GM23338 (cell line): ENCODE measurements around the gene PDXK. TPM values are rescaled to one million over a fixed set of nuclear protein-coding genes. Genes with fewer than 3 reads are reported as not detected.

Experiments used
- ATAC-seq: fragments of 200-7000 bp; cut with Tn5 transposase; 3 replicates; pipeline ENCODE4 v1.9.1; 2020
- DNase-seq: peaks from one replicate; pipeline ENCODE4 v3.0.0-alpha.2; 2015; ENCODE audit warnings: low spot score
- H2AFZ ChIP-seq: fragments of 200-600 bp; sonication (generic); 2 replicates; pipeline ENCODE4 v1.8.0; 2016; ENCODE audit warnings: antibody characterized with exemption, mild to moderate bottlenecking, moderate library complexity
- H3F3A ChIP-seq: fragments of 200-600 bp; sonication (generic); replicated peaks from 2 replicates; pipeline ENCODE4 v1.8.0; 2017; ENCODE audit warnings: antibody characterized with exemption, mixed run types, low read depth
- H3K27ac ChIP-seq: fragments of 200-600 bp; sonication (generic); 2 replicates; pipeline ENCODE4 v1.6.1; 2016; ENCODE audit warnings: low read depth
- H3K27me3 ChIP-seq: fragments of 200-600 bp; sonication (generic); 2 replicates; pipeline ENCODE4 v1.8.0; 2016; ENCODE audit warnings: mild to moderate bottlenecking, mixed run types, moderate library complexity; ENCODE audit not compliant: insufficient read depth
- H3K36me3 ChIP-seq: fragments of 200-600 bp; sonication (generic); 2 replicates; pipeline ENCODE4 v1.8.0; 2016; ENCODE audit warnings: mild to moderate bottlenecking; ENCODE audit not compliant: insufficient read depth
- H3K4me1 ChIP-seq: fragments of 200-600 bp; sonication (generic); 2 replicates; pipeline ENCODE4 v1.8.0; 2016; ENCODE audit warnings: mild to moderate bottlenecking, moderate library complexity; ENCODE audit not compliant: insufficient read depth
- H3K4me2 ChIP-seq: fragments of 200-600 bp; sonication (generic); 2 replicates; pipeline ENCODE4 v1.7.1; 2017; ENCODE audit warnings: mixed run types
- H3K4me3 ChIP-seq: fragments of 200-600 bp; sonication (generic); 2 replicates; pipeline ENCODE4 v1.6.1; 2016; ENCODE audit warnings: mixed run types
- H3K79me2 ChIP-seq: fragments of 200-600 bp; sonication (generic); replicated peaks from 2 replicates; pipeline ENCODE4 v1.8.0; 2017; ENCODE audit warnings: mild to moderate bottlenecking; ENCODE audit not compliant: insufficient read depth
- H3K9me2 ChIP-seq: fragments of 200-600 bp; sonication (generic); 2 replicates; pipeline ENCODE4 v1.8.0; 2017; ENCODE audit not compliant: insufficient read depth
- H4K20me1 ChIP-seq: fragments of 200-600 bp; sonication (generic); replicated peaks from 2 replicates; pipeline ENCODE4 v1.8.0; 2017; ENCODE audit warnings: mild to moderate bottlenecking; ENCODE audit not compliant: insufficient read depth
- H3K27ac Mint-ChIP-seq: 2 replicates; pipeline ENCODE4 v1.8.0; 2020; ENCODE audit warnings: inconsistent platforms, mild to moderate bottlenecking, moderate library complexity, mixed read lengths
- H3K27me3 Mint-ChIP-seq: 3 replicates; pipeline ENCODE4 v1.8.0; 2022; ENCODE audit warnings: low read depth, mild to moderate bottlenecking, moderate library complexity, mixed read lengths, inconsistent platforms; ENCODE audit not compliant: insufficient read depth, poor library complexity
- H3K36me3 Mint-ChIP-seq: 3 replicates; pipeline ENCODE4 v1.8.0; 2021; ENCODE audit warnings: low read depth, mild to moderate bottlenecking, inconsistent platforms, moderate library complexity, mixed read lengths
- H3K4me1 Mint-ChIP-seq: 3 replicates; pipeline ENCODE4 v1.8.0; 2020; ENCODE audit warnings: mild to moderate bottlenecking, inconsistent platforms, mixed read lengths
- H3K4me3 Mint-ChIP-seq: 3 replicates; pipeline ENCODE4 v1.8.0; 2021; ENCODE audit warnings: moderate library complexity, mild to moderate bottlenecking, inconsistent platforms, mixed read lengths
- H3K9me3 Mint-ChIP-seq: 3 replicates; pipeline ENCODE4 v1.8.0; 2020; ENCODE audit warnings: moderate library complexity, mild to moderate bottlenecking, inconsistent platforms, mixed read lengths
- CTCF ChIP-seq, 2 experiments: fragments of 200-600 bp in 1 of 2; sonication (generic) in 1 of 2; conservative IDR thresholded peaks; 2 replicates each; pipeline versions ENCODE4 v1.5.1 to v1.6.1; 2016 to 2017; ENCODE audit warnings: antibody characterized with exemption in 2 of 2, low read depth in 2 of 2, mild to moderate bottlenecking in 2 of 2, moderate library complexity in 1 of 2
- ETS1 ChIP-seq: IDR thresholded peaks from 2 replicates; pipeline ENCODE4 v1.6.1; 2016; ENCODE audit warnings: antibody characterized with exemption
- EZH2phosphoT487 ChIP-seq: fragments of 200-600 bp; sonication (generic); IDR thresholded peaks from one replicate; pipeline ENCODE4 v1.8.1; 2018; ENCODE audit warnings: antibody characterized with exemption; ENCODE audit not compliant: unreplicated experiment
- NANOG ChIP-seq: IDR thresholded peaks from 2 replicates; pipeline ENCODE4 v1.6.1; 2016; ENCODE audit warnings: antibody characterized with exemption, borderline replicate concordance
- POLR2AphosphoS5 ChIP-seq: IDR thresholded peaks from 2 replicates; pipeline ENCODE4 v1.6.1; 2016; ENCODE audit warnings: antibody characterized with exemption, low read depth
- STAT1 ChIP-seq: IDR thresholded peaks from one replicate; pipeline ENCODE4 v1.6.1; 2016; ENCODE audit warnings: antibody characterized with exemption; ENCODE audit not compliant: unreplicated experiment
- ZNF114 ChIP-seq: fragments of 250-450 bp; sonication (Bioruptor Pico); IDR thresholded peaks from 2 replicates; pipeline ENCODE4 v1.5.0; 2020; ENCODE audit warnings: mild to moderate bottlenecking, moderate library complexity
- ZNF331 ChIP-seq: fragments of 250-450 bp; sonication (Bioruptor Pico); IDR thresholded peaks from 2 replicates; pipeline ENCODE4 v1.5.0; 2020; ENCODE audit warnings: low read depth, mild to moderate bottlenecking, moderate library complexity
- ZNF462 ChIP-seq: fragments of 250-450 bp; sonication (Bioruptor Pico); IDR thresholded peaks from 2 replicates; pipeline ENCODE4 v1.5.0; 2020; ENCODE audit warnings: mild to moderate bottlenecking, moderate library complexity
- polyA plus RNA-seq: library from polyadenylated mRNA; unstranded; fragments of >200 nt; fragmentation: Nextera tagmentation; extraction: Ambion mirVana; gene quantifications from 2 replicates; pipeline ENCODE4 v1.2.1, GENCODE V29; 2016
- total RNA-seq: library from RNA; depleted of rRNA; stranded (reverse); fragments of >200 nt; shearing (Covaris generic); gene quantifications from 2 replicates; pipeline ENCODE4 v1.2.3, GENCODE V29; 2014

PDXK gene
- total and polyA plus RNA-seq, 2 experiments from 2014 or later: 53.2 to 66.3 TPM

DNA sequence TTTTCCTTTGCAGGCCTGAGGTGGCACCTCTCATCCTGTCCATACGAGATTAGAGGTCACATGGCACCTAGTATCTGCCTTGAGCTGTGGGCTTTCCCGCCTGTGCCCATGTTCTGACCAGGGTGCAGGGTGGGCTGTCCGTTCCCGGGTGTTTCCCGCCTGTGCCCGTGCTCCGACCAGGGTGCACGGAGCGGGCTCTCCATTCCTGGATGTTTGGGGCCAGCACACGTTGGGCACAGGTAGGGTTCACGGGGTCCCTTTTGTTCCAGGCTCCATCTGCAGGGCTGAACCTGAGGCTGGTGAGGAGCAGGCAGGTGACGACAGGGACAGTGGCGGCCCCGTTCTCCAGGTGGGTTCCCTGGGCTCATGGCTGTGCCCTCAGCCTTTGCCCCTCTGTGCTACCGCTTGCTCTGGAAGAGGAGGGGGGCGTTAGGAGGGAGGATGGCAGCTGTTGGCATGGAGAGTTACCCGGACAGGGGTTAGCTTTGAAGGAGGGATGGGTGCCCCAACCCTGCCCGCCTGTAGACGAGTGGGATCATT, 80.4 kb downstream of the PDXK start (continued):
- TF ChIP-seq EZH2phosphoT487 (no peak), STAT1 (no peak), ZNF114 (CRISPR knock-in tag) (no peak), CTCF (conservative IDR thresholded peaks at IDR 0.05; ENCODE audit: low read depth in 2 of 2) (no peak), NANOG (no peak), ETS1 (no peak), ZNF331 (CRISPR knock-in tag) (no peak), POLR2AphosphoS5 (no peak)

DNA sequence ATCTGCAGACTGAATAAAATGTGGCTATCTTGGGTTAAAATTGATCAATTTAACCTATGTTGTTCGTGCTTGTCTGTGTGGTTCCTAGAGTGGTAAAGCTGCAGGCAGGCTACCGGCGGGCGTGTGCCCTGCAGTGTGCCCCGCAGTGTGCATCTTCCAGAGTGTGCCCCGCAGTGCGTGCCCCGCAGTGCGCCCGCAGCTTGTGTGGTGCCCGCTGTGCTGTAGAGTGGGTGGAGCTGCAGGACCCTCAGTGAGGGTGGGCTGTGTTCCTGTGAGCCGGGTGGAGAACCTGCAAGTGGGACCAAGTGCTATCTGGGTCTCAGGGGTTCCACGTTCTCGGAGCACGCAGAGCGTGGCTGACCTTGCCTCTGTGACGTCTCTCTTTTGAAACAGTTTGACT, 81.2 kb downstream of the PDXK start:
- no peak for DNase-seq
- H3K9me2 ChIP-seq: no peaks in the 10 kb centered on the region
- H3K27me3 Mint-ChIP-seq: peaks cover 14% of the 10 kb centered on the region
- no peak overlapping the region for H3K4me3 ChIP-seq
- H4K20me1 ChIP-seq: no peaks in the 10 kb centered on the region; the same call in 1 of the 2 replicates
- no peak overlapping the region for H3K4me3 Mint-ChIP-seq
- peaks cover 4% of the 10 kb centered on the region for H3K79me2 ChIP-seq
- H3K4me1 ChIP-seq: no peaks in the 10 kb centered on the region
- no peak overlapping the region for H2AFZ ChIP-seq
- no peaks in the 10 kb centered on the region for H3K27me3 ChIP-seq
- no peak overlapping the region for H3K4me2 ChIP-seq
- H3K27ac ChIP-seq: no peak overlapping the region
- peaks cover 26% of the 10 kb centered on the region for H3K36me3 ChIP-seq
- 0 out of 2 replicates have a peak, but pooled peaks cover 3% of the 10 kb centered on the region for H3F3A ChIP-seq
- ATAC-seq: no peak
- H3K36me3 Mint-ChIP-seq: peaks cover 86% of the 10 kb centered on the region
- H3K4me1 Mint-ChIP-seq: no peaks in the 10 kb centered on the region
- no peaks in the 10 kb centered on the region for H3K9me3 Mint-ChIP-seq
- H3K27ac Mint-ChIP-seq: no peak overlapping the region
- TF ChIP-seq NANOG (no peak), POLR2AphosphoS5 (no peak), ZNF462 (CRISPR knock-in tag) (no peak), EZH2phosphoT487 (no peak), ZNF331 (CRISPR knock-in tag) (no peak), CTCF (conservative IDR thresholded peaks at IDR 0.05; ENCODE audit: low read depth in 2 of 2) (no peak)
